ENCODE measurements around the gene SLC14A1.

SLC14A1 gene

GRCh38 chr18:45788861-45789260 lies 64.9 kb downstream of the SLC14A1 start:
- no peak for DNase-seq (ENCODE audit: low read depth)
- TF ChIP-seq CTCF (conservative IDR thresholded peaks at IDR 0.05; ENCODE audit: low read depth, low read length), result no peak
- no peak overlapping the region for H3K4me3 ChIP-seq (ENCODE audit: low read length)

- H3K4me3 ChIP-seq (ENCODE audit: low read length), result no peak overlapping the region
- no peak for TF ChIP-seq CTCF (conservative IDR thresholded peaks at IDR 0.05; ENCODE audit: low read depth, low read length)
- no peak for DNase-seq (ENCODE audit: low read depth)
Measured at GRCh38 chr18:45792506-45793263, 68.7 kb downstream of the SLC14A1 start.

- DNase-seq (ENCODE audit: low read depth), result no peak
- no peak overlapping the region for H3K4me3 ChIP-seq (ENCODE audit: low read length)
- TF ChIP-seq CTCF (conservative IDR thresholded peaks at IDR 0.05; ENCODE audit: low read depth, low read length), result no peak
Measured at GRCh38 chr18:45793264-45793965, 69.4 kb downstream of the SLC14A1 start.

- TF ChIP-seq CTCF (conservative IDR thresholded peaks at IDR 0.05; ENCODE audit: low read depth, low read length), result peak; percentile 1
- no peak for DNase-seq (ENCODE audit: low read depth)
- no peak overlapping the region for H3K4me3 ChIP-seq (ENCODE audit: low read length)
Measured at GRCh38 chr18:45801416-45802004, 77.5 kb downstream of the SLC14A1 start.
